ENCODE measurements around the gene CD34.
A peak's percentile ranks its signal among the peaks of the same experiment; 100 is the strongest.

CD34 gene

GRCh38 chr1:207856276-207857023 lies 54.5 kb downstream of the CD34 start:
- no peak for DNase-seq

- DNase-seq: no peak
Observed at GRCh38 chr1:207854001-207854400, 56.9 kb downstream of the CD34 start.

- DNase-seq: no peak
Observed at GRCh38 chr1:207853372-207853757, 57.6 kb downstream of the CD34 start.

- no peak for DNase-seq
Observed at GRCh38 chr1:207852576-207853371, 58.2 kb downstream of the CD34 start.

- no peak for DNase-seq
Observed at GRCh38 chr1:207851696-207852095, 59.2 kb downstream of the CD34 start.

GRCh38 chr1:207850621-207851407 lies 60.1 kb downstream of the CD34 start:
- no peak for DNase-seq

- no peak for DNase-seq
Observed at GRCh38 chr1:207849646-207850045, 61.3 kb downstream of the CD34 start.

GRCh38 chr1:207849016-207849415 lies 61.9 kb downstream of the CD34 start:
- no peak for DNase-seq

GRCh38 chr1:207848234-207848633 lies 62.7 kb downstream of the CD34 start:
- DNase-seq: no peak

- no peak for DNase-seq
Observed at GRCh38 chr1:207847116-207847515, 63.8 kb downstream of the CD34 start.

GRCh38 chr1:207845109-207845508 lies 65.8 kb downstream of the CD34 start:
- peak in 26 of 51 donors; percentile 22 to 76 (median 45) for DNase-seq

- DNase-seq: no peak
Observed at GRCh38 chr1:207844371-207844770, 66.6 kb downstream of the CD34 start.

GRCh38 chr1:207842506-207842905 lies 68.4 kb downstream of the CD34 start:
- no peak for DNase-seq

- DNase-seq: no peak
Observed at GRCh38 chr1:207841901-207842300, 69.0 kb downstream of the CD34 start.

GRCh38 chr1:207841293-207841692 lies 69.6 kb downstream of the CD34 start:
- DNase-seq: no peak

- no peak for DNase-seq
Observed at GRCh38 chr1:207840380-207840779, 70.5 kb downstream of the CD34 start.

- no peak for DNase-seq
Observed at GRCh38 chr1:207839083-207839413, 71.9 kb downstream of the CD34 start.

GRCh38 chr1:207838156-207839082 lies 72.5 kb downstream of the CD34 start:
- peak in 27 of 51 donors; percentile 18 to 73 (median 41) for DNase-seq

- DNase-seq: no peak
Observed at GRCh38 chr1:207837673-207838072, 73.3 kb downstream of the CD34 start.

GRCh38 chr1:207836591-207837347 lies 74.2 kb downstream of the CD34 start:
- no peak for DNase-seq

Measured in hypothalamus (tissue), 51 donors.